GM06990 (cell line): ENCODE measurements around the gene TRA2A.
A peak's percentile ranks its signal among the peaks of the same experiment; 100 is the strongest.

Source experiments
- DNase-seq: peaks from one replicate; pipeline ENCODE4 v3.0.0-alpha.2; 2011; ENCODE audit not compliant: insufficient read length; ENCODE audit errors: extremely low read depth
- H3K27me3 ChIP-seq: replicated peaks from 2 replicates; pipeline ENCODE4 v1.6.0; 2011; ENCODE audit warnings: low read length; ENCODE audit not compliant: control insufficient read depth, insufficient read depth
- H3K36me3 ChIP-seq: 2 replicates; pipeline ENCODE4 v1.5.1; 2011; ENCODE audit warnings: low read length; ENCODE audit not compliant: control insufficient read depth, insufficient read depth
- H3K4me3 ChIP-seq: replicated peaks from 2 replicates; pipeline ENCODE4 v1.5.1; 2011; ENCODE audit warnings: low read depth, mild to moderate bottlenecking, control low read depth, low read length
- TF ChIP-seq, protein P1 (sequence below): IDR thresholded peaks from 2 replicates; pipeline ENCODE4 v1.5.1; 2011; ENCODE audit warnings: low read length, control low read depth, mild to moderate bottlenecking, inconsistent platforms; ENCODE audit not compliant: insufficient read depth, poor library complexity, severe bottlenecking

TRA2A gene

DNA sequence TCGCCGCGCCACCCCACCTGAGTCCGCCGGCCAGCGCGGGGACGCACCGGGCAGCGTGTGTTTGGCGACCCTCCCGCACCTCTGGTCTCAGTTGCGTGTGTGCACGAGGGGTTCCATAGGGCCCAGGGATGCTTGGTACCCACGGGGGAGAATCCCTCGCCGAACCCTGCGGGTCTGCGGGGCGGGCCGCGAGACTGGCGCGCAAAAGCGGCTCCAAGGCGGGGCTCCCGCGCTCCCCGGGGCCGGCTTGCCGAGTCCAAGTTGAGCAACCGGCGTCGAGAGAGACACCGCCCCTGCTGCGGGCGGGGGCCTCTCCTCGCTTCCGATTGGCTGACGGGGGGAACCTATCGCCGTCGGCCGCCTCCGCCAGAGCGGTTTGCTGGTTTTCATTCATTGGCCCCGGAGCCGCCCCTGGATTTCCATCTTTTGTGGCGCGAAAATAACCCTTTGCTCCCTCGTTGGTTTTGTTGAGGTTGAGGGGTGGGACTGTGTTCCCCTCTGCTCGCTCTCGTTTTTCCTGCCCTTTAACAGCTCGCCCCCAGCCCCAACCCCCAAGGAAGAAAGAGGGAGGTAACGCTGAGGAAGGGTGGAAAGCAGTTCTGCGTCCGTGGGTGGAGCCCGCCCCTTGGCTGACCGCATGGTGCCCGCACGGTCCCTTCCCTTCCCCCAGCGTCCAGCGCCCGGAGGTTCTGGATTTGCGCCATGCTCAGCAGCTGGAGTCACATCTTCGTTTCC lies 57.5 kb downstream of the TRA2A start:
- Histone ChIP-seq H3K4me3 (peak overlapping the region; percentile 90), H3K36me3 (no peaks in the 10 kb centered on the region), H3K27me3 (no peaks in the 10 kb centered on the region)
- TF ChIP-seq, protein P1, sequence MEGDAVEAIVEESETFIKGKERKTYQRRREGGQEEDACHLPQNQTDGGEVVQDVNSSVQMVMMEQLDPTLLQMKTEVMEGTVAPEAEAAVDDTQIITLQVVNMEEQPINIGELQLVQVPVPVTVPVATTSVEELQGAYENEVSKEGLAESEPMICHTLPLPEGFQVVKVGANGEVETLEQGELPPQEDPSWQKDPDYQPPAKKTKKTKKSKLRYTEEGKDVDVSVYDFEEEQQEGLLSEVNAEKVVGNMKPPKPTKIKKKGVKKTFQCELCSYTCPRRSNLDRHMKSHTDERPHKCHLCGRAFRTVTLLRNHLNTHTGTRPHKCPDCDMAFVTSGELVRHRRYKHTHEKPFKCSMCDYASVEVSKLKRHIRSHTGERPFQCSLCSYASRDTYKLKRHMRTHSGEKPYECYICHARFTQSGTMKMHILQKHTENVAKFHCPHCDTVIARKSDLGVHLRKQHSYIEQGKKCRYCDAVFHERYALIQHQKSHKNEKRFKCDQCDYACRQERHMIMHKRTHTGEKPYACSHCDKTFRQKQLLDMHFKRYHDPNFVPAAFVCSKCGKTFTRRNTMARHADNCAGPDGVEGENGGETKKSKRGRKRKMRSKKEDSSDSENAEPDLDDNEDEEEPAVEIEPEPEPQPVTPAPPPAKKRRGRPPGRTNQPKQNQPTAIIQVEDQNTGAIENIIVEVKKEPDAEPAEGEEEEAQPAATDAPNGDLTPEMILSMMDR, result no peak
- DNase-seq, result peak; percentile 98

DNA sequence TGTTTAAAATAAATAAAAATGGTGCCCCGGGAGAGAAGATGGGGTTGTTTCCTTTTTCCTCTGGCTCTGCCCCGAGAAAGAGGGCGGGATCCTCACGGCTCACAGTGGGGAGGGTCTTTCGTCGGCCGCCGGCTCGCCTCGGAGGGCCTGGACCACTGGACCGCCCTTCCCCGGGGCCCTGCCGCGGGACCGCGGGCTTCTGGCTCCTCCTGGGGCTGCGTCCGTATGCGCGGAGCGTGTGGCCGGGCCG lies 58.0 kb downstream of the TRA2A start:
- DNase-seq, result no peak
- H3K27me3 ChIP-seq, result no peaks in the 10 kb centered on the region
- TF ChIP-seq, protein P1, result no peak
- H3K36me3 ChIP-seq, result no peaks in the 10 kb centered on the region
- peak overlapping the region; percentile 90 for H3K4me3 ChIP-seq

GRCh38 chr7:23472956-23473843 lies 58.6 kb downstream of the TRA2A start:
- Histone ChIP-seq H3K27me3 (no peaks in the 10 kb centered on the region), H3K4me3 (peak overlapping the region; percentile 90), H3K36me3 (no peaks in the 10 kb centered on the region)
- TF ChIP-seq, protein P1, result no peak
- DNase-seq, result peak; percentile 59

DNA sequence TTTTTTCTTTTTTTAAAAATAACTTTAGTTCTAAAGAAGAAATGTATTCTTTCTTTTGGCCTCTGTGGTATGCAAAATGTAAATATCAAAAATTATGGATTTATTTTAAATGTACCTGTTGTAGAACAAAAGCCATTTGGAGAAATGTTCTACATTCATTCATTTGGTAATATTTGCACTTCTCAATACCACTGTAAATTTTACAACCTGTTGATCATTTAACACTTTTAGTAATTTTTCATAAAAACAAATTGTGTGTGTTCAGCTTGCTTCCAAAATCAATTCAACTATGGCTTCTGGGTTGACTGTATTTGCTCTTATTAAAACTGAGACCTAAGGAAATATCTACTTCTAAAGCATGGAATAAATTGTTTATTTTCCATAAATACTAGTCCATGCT lies 59.2 kb downstream of the TRA2A start:
- TF ChIP-seq, protein P1, result no peak
- H3K4me3 ChIP-seq, result peak overlapping the region; percentile 90
- DNase-seq, result no peak

GRCh38 chr7:23472046-23472445 lies 59.7 kb downstream of the TRA2A start:
- peak; percentile 25 for DNase-seq
- Histone ChIP-seq H3K27me3 (no peaks in the 10 kb centered on the region), H3K36me3 (no peaks in the 10 kb centered on the region), H3K4me3 (peak overlapping the region; percentile 90)
- TF ChIP-seq, protein P1, result no peak

More for the DNA sequence above, 59.2 kb downstream of the TRA2A start:
- no peaks in the 10 kb centered on the region for H3K27me3 ChIP-seq
- H3K36me3 ChIP-seq, result no peaks in the 10 kb centered on the region
